K562 (cell line): ENCODE measurements around the gene PRRT2. TPM values are rescaled to one million over a fixed set of nuclear protein-coding genes. Genes with fewer than 3 reads are reported as not detected.

ENCODE experiments used
- ATAC-seq: fragments of 200-7000 bp; cut with Tn5 transposase; 3 replicates; pipeline ENCODE4 v1.9.1; 2020; ENCODE audit warnings: moderate library complexity
- BruUV-seq: library from RNA; stranded (reverse); fragments of 400-500 nt; replicated peaks from 2 replicates; lab custom pipeline; 2021; lab: Mats Ljungman, UMichigan
- CTCF ChIA-PET: fragments of 300-600 bp; formaldehyde crosslinking; extraction: SDS; loops from one replicate; lab custom pipeline; 2021; ENCODE audit warnings: low intra/inter-chr PET ratio; lab: Yijun Ruan, JAX
- POLR2A ChIA-PET: fragments of 300-600, 350-650 bp; sonication (Branson Sonifier 250); formaldehyde crosslinking; extraction: SDS; loops from one replicate; lab custom pipeline; 2021; ENCODE audit warnings: antibody characterized with exemption, inconsistent platforms; lab: Yijun Ruan, JAX
- DNase-seq, 4 experiments: peaks; one replicate each; pipeline versions ENCODE4 v3.0.0 to v3.0.0-alpha.2; 2011 to 2018; ENCODE audit warnings: low spot score in 3 of 4, mixed read lengths in 3 of 4; ENCODE audit errors: extremely low read depth in 1 of 4
- FAIRE-seq: peaks from 2 replicates; lab custom pipeline; 2011; peaks lifted over from hg19 to GRCh38; lab: Jason Lieb, UNC
- H2AFZ ChIP-seq: 2 replicates; pipeline ENCODE4 v1.6.0; 2011; ENCODE audit warnings: low read depth, low read length, control low read depth, inconsistent platforms
- H3K27ac ChIP-seq: fragments of 200-600 bp; 3 replicates; pipeline ENCODE4 v1.8.0; 2011; ENCODE audit warnings: low read depth, mild to moderate bottlenecking, control low read depth, inconsistent platforms, low read length, moderate library complexity, mixed read lengths; ENCODE audit errors: extremely low read depth
- H3K27me3 ChIP-seq, 2 experiments: fragments of 300-600 bp in 1 of 2; 2 replicates in 1 of 2; 3 replicates in 1 of 2; pipeline versions ENCODE4 v1.6.0 to v1.8.0; 2011; ENCODE audit warnings: inconsistent platforms in 2 of 2, low read length in 2 of 2, mild to moderate bottlenecking in 1 of 2, mixed read lengths in 1 of 2, moderate library complexity in 1 of 2; ENCODE audit not compliant: control insufficient read depth in 2 of 2, insufficient read depth in 2 of 2
- H3K36me3 ChIP-seq: fragments of 300-600 bp; 3 replicates; pipeline ENCODE4 v1.8.0; 2011; ENCODE audit warnings: mild to moderate bottlenecking, low read length, inconsistent platforms; ENCODE audit not compliant: control insufficient read depth, insufficient read depth
- H3K4me1 ChIP-seq, 2 experiments: fragments of 200-600 bp in 1 of 2; replicated peaks in 1 of 2; 2 replicates in 1 of 2; 3 replicates in 1 of 2; pipeline versions ENCODE4 v1.5.1 to v1.8.0; 2011; ENCODE audit warnings: inconsistent platforms in 2 of 2, low read length in 2 of 2, mild to moderate bottlenecking in 1 of 2, mixed read lengths in 1 of 2, moderate library complexity in 1 of 2; ENCODE audit not compliant: control insufficient read depth in 2 of 2, insufficient read depth in 2 of 2
- H3K4me2 ChIP-seq: 2 replicates; pipeline ENCODE4 v1.6.1; 2011; ENCODE audit warnings: low read length, control low read depth, inconsistent platforms, mixed read lengths; ENCODE audit not compliant: insufficient read depth
- H3K4me3 ChIP-seq: fragments of 200-600 bp; sonication (generic), shearing (Covaris generic); 2 replicates; pipeline ENCODE4 v1.5.1; 2016; ENCODE audit warnings: control low read depth, inconsistent platforms
- H3K79me2 ChIP-seq: fragments of 200-600 bp; 3 replicates; pipeline ENCODE4 v1.8.0; 2011; ENCODE audit warnings: low read length, inconsistent platforms; ENCODE audit not compliant: control insufficient read depth, insufficient read depth
- H3K9ac ChIP-seq, 2 experiments: 2 replicates each; pipeline versions ENCODE4 v1.6.0 to v1.6.1; 2011; ENCODE audit warnings: low read depth in 2 of 2, low read length in 2 of 2, control low read depth in 1 of 2, inconsistent platforms in 1 of 2, mild to moderate bottlenecking in 1 of 2, mixed read lengths in 1 of 2; ENCODE audit not compliant: insufficient read depth in 1 of 2
- H3K9me1 ChIP-seq: one replicate; pipeline ENCODE4 v1.6.0; 2011; ENCODE audit warnings: inconsistent platforms, mild to moderate bottlenecking, low read length, moderate library complexity; ENCODE audit not compliant: control insufficient read depth, insufficient read depth
- H3K9me3 ChIP-seq: replicated peaks from 2 replicates; pipeline ENCODE4 v1.5.1; 2011; ENCODE audit warnings: low read depth, low read length, inconsistent platforms; ENCODE audit not compliant: control insufficient read depth, insufficient read depth
- H4K20me1 ChIP-seq: replicated peaks from 2 replicates; pipeline ENCODE4 v1.6.1; 2011; ENCODE audit warnings: low read length, inconsistent platforms, mixed read lengths; ENCODE audit not compliant: control insufficient read depth, insufficient read depth
- DDX20 ChIP-seq: fragments of 450-650 bp; IDR thresholded peaks from 2 replicates; pipeline ENCODE4 v1.6.1; 2016; ENCODE audit warnings: missing genetic modification characterization, low read depth, mild to moderate bottlenecking, missing compliant biosample characterization, moderate library complexity
- ERF ChIP-seq: fragments of 450-650 bp; formaldehyde crosslinking; IDR thresholded peaks from 2 replicates; pipeline ENCODE4 v1.4.0; 2020; ENCODE audit warnings: mild to moderate bottlenecking, mixed read lengths
- FOXJ3 ChIP-seq: sonication (generic); formaldehyde crosslinking; IDR thresholded peaks from 2 replicates; pipeline ENCODE4 v1.4.0; 2020; ENCODE audit warnings: mild to moderate bottlenecking, missing genetic modification reagents
- JUN ChIP-seq, 2 experiments: sonication (generic) in 1 of 2; formaldehyde crosslinking in 1 of 2; IDR thresholded peaks; 2 replicates each; pipeline versions ENCODE4 v1.6.1 to v1.8.0; 2012 to 2022; ENCODE audit warnings: borderline replicate concordance in 2 of 2, mild to moderate bottlenecking in 2 of 2, improper control_type of control experiment in 1 of 2, low read depth in 1 of 2, low read length in 1 of 2, missing genetic modification reagents in 1 of 2
- KDM2B ChIP-seq: fragments of 250-450 bp; sonication (Bioruptor Pico); IDR thresholded peaks from 2 replicates; pipeline ENCODE4 v1.8.0; 2021; ENCODE audit warnings: mild to moderate bottlenecking, moderate library complexity
- KLF1 ChIP-seq: fragments of 450-650 bp; IDR thresholded peaks from 2 replicates; pipeline ENCODE4 v1.6.1; 2016; ENCODE audit warnings: missing genetic modification characterization, missing compliant biosample characterization
- PTTG1 ChIP-seq: fragments of 450-650 bp; IDR thresholded peaks from 2 replicates; pipeline ENCODE4 v1.6.1; 2016; ENCODE audit warnings: low read depth, mild to moderate bottlenecking, missing genetic modification characterization, missing compliant biosample characterization
- SREBF1 ChIP-seq: fragments of 150-350 bp; IDR thresholded peaks from 2 replicates; pipeline ENCODE4 v1.6.1; 2014; ENCODE audit warnings: antibody characterized with exemption, low read depth, low read length, borderline replicate concordance
- YBX1 ChIP-seq: fragments of 450-650 bp; IDR thresholded peaks from 2 replicates; pipeline ENCODE4 v1.7.1; 2016; ENCODE audit warnings: mild to moderate bottlenecking
- ZBTB11 ChIP-seq, 3 experiments: fragments of 200-800 bp in 1 of 3; fragments of 250-450 bp in 1 of 3; fragments of 450-650 bp in 1 of 3; sonication (Bioruptor Pico) in 1 of 3; sonication (Bioruptor generic) in 1 of 3; formaldehyde crosslinking in 1 of 3; IDR thresholded peaks; 2 replicates each; pipeline versions ENCODE4 v1.6.1 to v1.8.0; 2016 to 2022; ENCODE audit warnings: mild to moderate bottlenecking in 2 of 3, missing genetic modification characterization in 2 of 3, missing compliant biosample characterization in 1 of 3, moderate library complexity in 1 of 3
- ZBTB26 ChIP-seq: fragments of 450-650 bp; formaldehyde crosslinking; IDR thresholded peaks from 2 replicates; pipeline ENCODE4 v1.4.0; 2022; ENCODE audit warnings: missing genetic modification characterization
- ZBTB34 ChIP-seq: fragments of 250-450 bp; sonication (Bioruptor Pico); IDR thresholded peaks from 2 replicates; pipeline ENCODE4 v1.8.0; 2021; ENCODE audit warnings: mild to moderate bottlenecking, moderate library complexity
- ZNF384 ChIP-seq: IDR thresholded peaks from 2 replicates; pipeline ENCODE4 v1.6.1; 2012; ENCODE audit warnings: low read depth, low read length, improper control_type of control experiment
- ZNF408 ChIP-seq: fragments of 250-450 bp; sonication (Bioruptor Pico); IDR thresholded peaks from 2 replicates; pipeline ENCODE4 v1.4.0; 2020; ENCODE audit warnings: low read depth, mild to moderate bottlenecking, moderate library complexity
- ZNF507 ChIP-seq: conservative IDR thresholded peaks from 2 replicates; pipeline ENCODE4 v1.6.1; 2017; ENCODE audit warnings: missing genetic modification characterization, missing compliant biosample characterization
- ZNF766 ChIP-seq: fragments of 200-800 bp; sonication (Bioruptor generic); conservative IDR thresholded peaks from 2 replicates; pipeline ENCODE4 v1.6.1; 2016; ENCODE audit warnings: missing genetic modification characterization, missing compliant biosample characterization
- WGBS: fragments of 100-300 bp; shearing (Covaris generic); methylation state at CpG from one replicate; pipeline ENCODE4 v1.1.6; 2016; ENCODE audit warnings: low coverage, mixed read lengths; ENCODE audit not compliant: insufficient coverage; ENCODE audit errors: missing lambda C conversion rate; 5-methylcytosine and 5-hydroxymethylcytosine counted together
- in situ Hi-C: fragments of 300-500 bp; cut with MboI; formaldehyde crosslinking; loops from 4 replicates; pipeline ENCODE4 v1.15.0; 2018; ENCODE audit warnings: inconsistent platforms, mixed read lengths
- intact Hi-C: fragments of 100-400 bp; cut with micrococcal nuclease; formaldehyde crosslinking; loops from 2 replicates; pipeline ENCODE4 v1.14.2; 2022
- polyA plus RNA-seq, 8 experiments: library from polyadenylated mRNA; depleted of rRNA in 4 of 8; stranded (reverse) in 5 of 8; unstranded in 3 of 8; fragments of >200 nt; fragmentation: Nextera tagmentation in 2 of 8; fragmentation: Illumina TruSeq in 1 of 8; extraction: Ambion mirVana in 2 of 8; extraction: Trizol in 1 of 8; gene quantifications; 2 replicates each; pipeline versions ENCODE4 v1.2.1 to v1.2.3, GENCODE V29; 2011 to 2014; ENCODE audit warnings: inconsistent platforms in 1 of 8, missing spikeins in 1 of 8
- total RNA-seq, 7 experiments: library from RNA; depleted of rRNA in 6 of 7; stranded (reverse); fragments of >200 nt in 6 of 7; fragmentation: Illumina TruSeq in 2 of 7; extraction: Trizol in 2 of 7; gene quantifications; 2 replicates each; pipeline versions ENCODE4 v1.2.1 to v1.2.3, GENCODE V29; 2011 to 2021; ENCODE audit warnings: low replicate concordance in 1 of 7

PRRT2 gene
- total and polyA plus RNA-seq, 9 of the 15 experiments (the other 6 are each of a cell fraction or from before 2014, with no cell fraction given) = 0.11 to 1.0 (median 0.42) TPM; not detected in 2

- 25% methylated on average over 2 of the region's 2 CpGs for WGBS
- no peaks in the 10 kb centered on the region for H3K79me2 ChIP-seq
- no peak for FAIRE-seq
- CTCF ChIA-PET = no interaction called here
- no peak overlapping the region for H3K4me2 ChIP-seq
- ATAC-seq = no peak
- no TSS peak for BruUV-seq
- H3K36me3 ChIP-seq = no peaks in the 10 kb centered on the region
- no peak overlapping the region for H2AFZ ChIP-seq
- no peaks in the 10 kb centered on the region for H4K20me1 ChIP-seq
- no peaks in the 10 kb centered on the region for H3K27me3 ChIP-seq
- H3K9ac ChIP-seq = no peak overlapping the region
- H3K27ac ChIP-seq = no peak overlapping the region
- DNase-seq = no peak
- H3K4me1 ChIP-seq = peaks cover 6 to 11% of the 10 kb centered on the region in 2 experiments
- H3K4me3 ChIP-seq = no peak overlapping the region
- no peaks in the 10 kb centered on the region for H3K9me1 ChIP-seq
- POLR2A ChIA-PET = interaction anchor here (1.3 to 2.1 kb wide), 2 partner anchors 10 to 34 kb away, joined by 3 to 9 read pairs; no protein-coding TSS in a partner anchor
- in situ Hi-C loops (no loop called here), intact Hi-C loops (no loop called here)
- H3K9me3 ChIP-seq = no peaks in the 10 kb centered on the region
- TF ChIP-seq FOXJ3 (no peak), ZNF507 (tag) (no peak), DDX20 (0 out of 2 replicates have a peak, but pooled peaks have one; percentile 46), SREBF1 (no peak), YBX1 (no peak), PTTG1 (tag) (peak; percentile 70), JUN (IDR thresholded peaks at IDR 0.05; ENCODE audit: borderline replicate concordance, low read depth, low read length) (no peak), JUN (CRISPR knock-in tag; IDR thresholded peaks at IDR 0.05; ENCODE audit: borderline replicate concordance) (no peak), ZBTB34 (CRISPR knock-in tag) (no peak), ZBTB26 (no peak), ZNF384 (no peak), KLF1 (tag) (no peak), ZNF408 (no peak), ERF (CRISPR knock-in tag) (no peak), ZBTB11 (CRISPR knock-in tag; IDR thresholded peaks at IDR 0.05) (no peak), ZNF766 (CRISPR knock-in tag) (no peak), KDM2B (CRISPR knock-in tag) (no peak)
Measured at GRCh38 chr16:29769507-29769906, 42.5 kb upstream of the PRRT2 start.
